Measurements from ENCODE around the gene SOCS3. TPM values are rescaled to one million over a fixed set of nuclear protein-coding genes. Genes with fewer than 3 reads are reported as not detected.
A peak's percentile ranks its signal among the peaks of the same experiment; 100 is the strongest.

Gene SOCS3
- total and polyA plus RNA-seq, 10 of the 15 experiments (the other 5 are each of a cell fraction or from before 2014, with no cell fraction given), result 0.05 to 3.9 (median 1.0) TPM

- peak overlapping the region; percentile 38; the same call in 1 of the 2 replicates for H3K9ac ChIP-seq (ENCODE audit: control insufficient read depth, insufficient read depth, low read length)
- CTCF ChIA-PET, result interaction anchor here (0.6 to 2.4 kb wide), 4 partner anchors 12 to 1462 kb away, joined by 3 to 6 read pairs (median 4); no protein-coding TSS in a partner anchor
- SMC1A ChIA-PET (ENCODE audit: uncharacterized antibody, unreplicated experiment), result no interaction called here
- H3K27me3 ChIP-seq (replicated peaks in 1 of 2; ENCODE audit: control insufficient read depth in 2 of 2, insufficient read depth in 2 of 2, low read length in 1 of 2), result no peaks in the 10 kb centered on the region
- H2AFZ ChIP-seq (ENCODE audit: control insufficient read depth, low read depth, low read length), result no peak overlapping the region
- FAIRE-seq (no peak), DNase-seq (ENCODE audit: low read depth, low spot score) (no peak), ATAC-seq (no peak)
- peak overlapping the region; percentile 46 for H3K4me2 ChIP-seq (ENCODE audit: control insufficient read depth, insufficient read depth)
- in situ Hi-C loops (cut with MboI), result no loop called here
- BruUV-seq (replicated peaks), result no TSS peak
- no peaks in the 10 kb centered on the region for H4K20me1 ChIP-seq (ENCODE audit: control insufficient read depth, insufficient read depth)
- peak overlapping the region; percentile 91 for H3K4me3 ChIP-seq
- H3K9me3 ChIP-seq (replicated peaks; ENCODE audit: control insufficient read depth, insufficient read depth, low read length), result no peaks in the 10 kb centered on the region
- H3K4me1 ChIP-seq (ENCODE audit: control insufficient read depth, insufficient read depth, low read length), result peaks cover 60% of the 10 kb centered on the region
- intact Hi-C loops (cut with micrococcal nuclease; ENCODE audit: unreplicated experiment), result no loop called here
- WGBS (ENCODE audit: insufficient coverage, insufficient replicate concordance, low lambda C conversion rate, missing lambda C conversion rate), result 77% methylated on average over 5 of the region's 5 CpGs
- RAD21 ChIA-PET (ENCODE audit: unreplicated experiment), result interaction anchor here (1.6 kb wide), 1 partner anchor 19 kb away, joined by 5 read pairs; no protein-coding TSS in a partner anchor
- peaks cover 66% of the 10 kb centered on the region for H3K79me2 ChIP-seq (ENCODE audit: control insufficient read depth, insufficient read depth, low read length)
- H3K27ac ChIP-seq (ENCODE audit: control insufficient read depth, insufficient read depth), result 0 out of 2 replicates have a peak overlapping the region, but pooled peaks have one; percentile 24
- POLR2A ChIA-PET, result interaction anchor here (0.5 kb wide), 1 partner anchor 11 kb away, joined by 3 read pairs; no protein-coding TSS in a partner anchor
- TF ChIP-seq CEBPB (IDR thresholded peaks at IDR 0.05; ENCODE audit: borderline replicate concordance in 1 of 2, low read depth in 2 of 2, low read length in 2 of 2) (no peak), MTA3 (IDR thresholded peaks at IDR 0.05; ENCODE audit: borderline replicate concordance, low read length) (no peak), SREBF1 (IDR thresholded peaks at IDR 0.05; ENCODE audit: low read length) (no peak), USF1 (IDR thresholded peaks at IDR 0.05; ENCODE audit: borderline replicate concordance, extremely low read length, insufficient read depth, low read depth, low read length) (no peak), ZNF274 (IDR thresholded peaks at IDR 0.05; ENCODE audit: insufficient read depth, insufficient read length) (no peak), HDAC6 (IDR thresholded peaks at IDR 0.05; ENCODE audit: unreplicated experiment) (no peak), BACH1 (IDR thresholded peaks at IDR 0.05; ENCODE audit: borderline replicate concordance) (no peak), NFXL1 (IDR thresholded peaks at IDR 0.05; ENCODE audit: borderline replicate concordance) (no peak), SP1 (IDR thresholded peaks at IDR 0.05; ENCODE audit: low read depth, low read length) (no peak), FOXK2 (IDR thresholded peaks at IDR 0.05) (no peak), EED (IDR thresholded peaks at IDR 0.05; ENCODE audit: low read depth) (no peak), CHD2 (IDR thresholded peaks at IDR 0.05; ENCODE audit: borderline replicate concordance, low read depth, low read length) (no peak), CBX5 (IDR thresholded peaks at IDR 0.05; ENCODE audit: low read depth) (no peak), JUND (IDR thresholded peaks at IDR 0.05; ENCODE audit: low read depth, low read length) (no peak), SMAD5 (IDR thresholded peaks at IDR 0.05; ENCODE audit: low read depth) (no peak)
- H3K36me3 ChIP-seq (ENCODE audit: control insufficient read depth in 2 of 2, insufficient read depth in 2 of 2, low read length in 1 of 2), result no peaks in the 10 kb centered on the region; a peak in 1 of 4 replicates
These were observed 20.5 kb upstream of the SOCS3 start for GRCh38 chr17:78380370-78380769.
